ENCODE measurements around the gene SLC30A3.

DNA sequence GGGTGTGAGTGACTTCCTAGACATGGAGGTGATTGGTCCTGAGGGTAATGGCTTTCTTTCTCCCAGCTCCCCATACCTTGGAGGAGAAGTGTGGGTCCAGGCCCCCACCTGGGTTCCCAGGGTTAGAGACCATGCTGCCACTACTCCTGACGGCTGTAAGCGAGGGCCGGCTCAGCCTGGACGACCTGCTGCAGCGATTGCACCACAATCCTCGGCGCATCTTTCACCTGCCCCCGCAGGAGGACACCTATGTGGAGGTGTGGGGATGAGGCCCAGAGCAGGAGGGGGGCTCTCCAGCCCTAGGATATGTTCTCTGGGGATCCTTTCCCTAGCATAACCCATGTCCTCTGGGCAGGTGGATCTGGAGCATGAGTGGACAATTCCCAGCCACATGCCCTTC, 23.9 kb downstream of the SLC30A3 start:
- TF ChIP-seq, protein P1, sequence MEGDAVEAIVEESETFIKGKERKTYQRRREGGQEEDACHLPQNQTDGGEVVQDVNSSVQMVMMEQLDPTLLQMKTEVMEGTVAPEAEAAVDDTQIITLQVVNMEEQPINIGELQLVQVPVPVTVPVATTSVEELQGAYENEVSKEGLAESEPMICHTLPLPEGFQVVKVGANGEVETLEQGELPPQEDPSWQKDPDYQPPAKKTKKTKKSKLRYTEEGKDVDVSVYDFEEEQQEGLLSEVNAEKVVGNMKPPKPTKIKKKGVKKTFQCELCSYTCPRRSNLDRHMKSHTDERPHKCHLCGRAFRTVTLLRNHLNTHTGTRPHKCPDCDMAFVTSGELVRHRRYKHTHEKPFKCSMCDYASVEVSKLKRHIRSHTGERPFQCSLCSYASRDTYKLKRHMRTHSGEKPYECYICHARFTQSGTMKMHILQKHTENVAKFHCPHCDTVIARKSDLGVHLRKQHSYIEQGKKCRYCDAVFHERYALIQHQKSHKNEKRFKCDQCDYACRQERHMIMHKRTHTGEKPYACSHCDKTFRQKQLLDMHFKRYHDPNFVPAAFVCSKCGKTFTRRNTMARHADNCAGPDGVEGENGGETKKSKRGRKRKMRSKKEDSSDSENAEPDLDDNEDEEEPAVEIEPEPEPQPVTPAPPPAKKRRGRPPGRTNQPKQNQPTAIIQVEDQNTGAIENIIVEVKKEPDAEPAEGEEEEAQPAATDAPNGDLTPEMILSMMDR (IDR thresholded peaks at IDR 0.05; ENCODE audit: insufficient read depth, low read depth, low read length): no peak
- no peak for TF ChIP-seq EZH2 (IDR thresholded peaks at IDR 0.05; ENCODE audit: insufficient read depth, low read length)
